HL-60 (cell line): ENCODE data around the gene NPAS1.

Experiments used
- DNase-seq, 2 experiments: peaks; one replicate each; pipeline ENCODE4 v3.0.0-alpha.2; 2010 to 2020; ENCODE audit warnings: low read depth in 1 of 2, low spot score in 1 of 2
- H3K27ac ChIP-seq: fragments of 250-450 bp; sonication (Bioruptor Pico); replicated peaks from 2 replicates; pipeline ENCODE4 v1.5.1; 2020; ENCODE audit warnings: mild to moderate bottlenecking, moderate library complexity
- H3K27me3 ChIP-seq: fragments of 250-450 bp; sonication (Bioruptor Pico); 2 replicates; pipeline ENCODE4 v1.5.1; 2021; ENCODE audit warnings: mild to moderate bottlenecking, moderate library complexity; ENCODE audit not compliant: insufficient read depth, poor library complexity, severe bottlenecking
- H3K4me3 ChIP-seq: replicated peaks from 2 replicates; pipeline ENCODE4 v1.5.1; 2011; ENCODE audit warnings: mild to moderate bottlenecking, control low read depth, low read length; ENCODE audit not compliant: insufficient read depth
- GABPA ChIP-seq: IDR thresholded peaks from 2 replicates; pipeline ENCODE4 v1.6.1; 2012; ENCODE audit warnings: low read depth
- POLR2AphosphoS5 ChIP-seq: IDR thresholded peaks from 2 replicates; pipeline ENCODE4 v1.6.1; 2012; ENCODE audit warnings: low read depth
- SPI1 ChIP-seq: IDR thresholded peaks from 2 replicates; pipeline ENCODE4 v1.6.1; 2012; ENCODE audit warnings: low read depth, mild to moderate bottlenecking, borderline replicate concordance
- TF ChIP-seq, protein P1 (sequence below): IDR thresholded peaks from one replicate; pipeline ENCODE4 v1.5.1; 2011; ENCODE audit warnings: low read length, control low read depth, inconsistent platforms; ENCODE audit not compliant: insufficient read depth
- TF ChIP-seq, protein P2 (sequence below): IDR thresholded peaks from 2 replicates; pipeline ENCODE4 v1.6.1; 2012; ENCODE audit warnings: low read depth; ENCODE audit not compliant: insufficient replicate concordance

The NPAS1 gene

DNA sequence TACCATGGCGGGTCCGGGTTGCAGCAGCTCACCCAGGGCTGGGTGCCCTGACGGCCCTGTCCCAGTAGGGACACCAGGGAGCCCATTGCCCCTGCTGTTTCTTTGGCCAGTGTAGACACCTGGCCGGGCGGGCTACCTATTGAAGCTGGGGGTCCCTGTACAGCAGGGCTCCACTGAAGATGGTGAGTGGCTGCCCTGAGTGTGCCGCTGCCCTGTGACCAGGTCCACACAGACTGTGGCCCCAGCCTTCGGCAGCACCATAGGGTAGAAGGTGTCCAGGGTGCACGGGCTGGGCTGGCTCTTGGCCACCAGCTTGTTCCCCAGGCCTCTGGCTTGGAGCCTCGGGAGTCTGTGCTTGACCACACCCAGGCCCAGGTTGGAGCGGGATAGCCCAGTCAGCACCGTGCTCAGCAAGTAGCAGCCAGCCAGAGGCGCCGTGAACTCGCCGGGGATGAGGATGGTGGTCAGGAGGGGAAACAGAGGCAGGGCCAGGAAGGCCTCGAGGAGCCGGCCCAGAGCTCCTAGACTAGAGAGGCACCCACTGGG is 25.4 kb upstream of the NPAS1 start:
- Histone ChIP-seq H3K27me3 (no peaks in the 10 kb centered on the region), H3K4me3 (no peak overlapping the region), H3K27ac (no peak overlapping the region)
- TF ChIP-seq POLR2AphosphoS5 (no peak), SPI1 (no peak), GABPA (no peak)
- TF ChIP-seq, protein P1, sequence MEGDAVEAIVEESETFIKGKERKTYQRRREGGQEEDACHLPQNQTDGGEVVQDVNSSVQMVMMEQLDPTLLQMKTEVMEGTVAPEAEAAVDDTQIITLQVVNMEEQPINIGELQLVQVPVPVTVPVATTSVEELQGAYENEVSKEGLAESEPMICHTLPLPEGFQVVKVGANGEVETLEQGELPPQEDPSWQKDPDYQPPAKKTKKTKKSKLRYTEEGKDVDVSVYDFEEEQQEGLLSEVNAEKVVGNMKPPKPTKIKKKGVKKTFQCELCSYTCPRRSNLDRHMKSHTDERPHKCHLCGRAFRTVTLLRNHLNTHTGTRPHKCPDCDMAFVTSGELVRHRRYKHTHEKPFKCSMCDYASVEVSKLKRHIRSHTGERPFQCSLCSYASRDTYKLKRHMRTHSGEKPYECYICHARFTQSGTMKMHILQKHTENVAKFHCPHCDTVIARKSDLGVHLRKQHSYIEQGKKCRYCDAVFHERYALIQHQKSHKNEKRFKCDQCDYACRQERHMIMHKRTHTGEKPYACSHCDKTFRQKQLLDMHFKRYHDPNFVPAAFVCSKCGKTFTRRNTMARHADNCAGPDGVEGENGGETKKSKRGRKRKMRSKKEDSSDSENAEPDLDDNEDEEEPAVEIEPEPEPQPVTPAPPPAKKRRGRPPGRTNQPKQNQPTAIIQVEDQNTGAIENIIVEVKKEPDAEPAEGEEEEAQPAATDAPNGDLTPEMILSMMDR = no peak
- TF ChIP-seq, protein P2, sequence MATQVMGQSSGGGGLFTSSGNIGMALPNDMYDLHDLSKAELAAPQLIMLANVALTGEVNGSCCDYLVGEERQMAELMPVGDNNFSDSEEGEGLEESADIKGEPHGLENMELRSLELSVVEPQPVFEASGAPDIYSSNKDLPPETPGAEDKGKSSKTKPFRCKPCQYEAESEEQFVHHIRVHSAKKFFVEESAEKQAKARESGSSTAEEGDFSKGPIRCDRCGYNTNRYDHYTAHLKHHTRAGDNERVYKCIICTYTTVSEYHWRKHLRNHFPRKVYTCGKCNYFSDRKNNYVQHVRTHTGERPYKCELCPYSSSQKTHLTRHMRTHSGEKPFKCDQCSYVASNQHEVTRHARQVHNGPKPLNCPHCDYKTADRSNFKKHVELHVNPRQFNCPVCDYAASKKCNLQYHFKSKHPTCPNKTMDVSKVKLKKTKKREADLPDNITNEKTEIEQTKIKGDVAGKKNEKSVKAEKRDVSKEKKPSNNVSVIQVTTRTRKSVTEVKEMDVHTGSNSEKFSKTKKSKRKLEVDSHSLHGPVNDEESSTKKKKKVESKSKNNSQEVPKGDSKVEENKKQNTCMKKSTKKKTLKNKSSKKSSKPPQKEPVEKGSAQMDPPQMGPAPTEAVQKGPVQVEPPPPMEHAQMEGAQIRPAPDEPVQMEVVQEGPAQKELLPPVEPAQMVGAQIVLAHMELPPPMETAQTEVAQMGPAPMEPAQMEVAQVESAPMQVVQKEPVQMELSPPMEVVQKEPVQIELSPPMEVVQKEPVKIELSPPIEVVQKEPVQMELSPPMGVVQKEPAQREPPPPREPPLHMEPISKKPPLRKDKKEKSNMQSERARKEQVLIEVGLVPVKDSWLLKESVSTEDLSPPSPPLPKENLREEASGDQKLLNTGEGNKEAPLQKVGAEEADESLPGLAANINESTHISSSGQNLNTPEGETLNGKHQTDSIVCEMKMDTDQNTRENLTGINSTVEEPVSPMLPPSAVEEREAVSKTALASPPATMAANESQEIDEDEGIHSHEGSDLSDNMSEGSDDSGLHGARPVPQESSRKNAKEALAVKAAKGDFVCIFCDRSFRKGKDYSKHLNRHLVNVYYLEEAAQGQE = no peak
- DNase-seq = no peak

GRCh38 chr19:46995492-46995891 is 24.1 kb upstream of the NPAS1 start:
- Histone ChIP-seq H3K27me3 (no peaks in the 10 kb centered on the region), H3K4me3 (no peak overlapping the region), H3K27ac (no peak overlapping the region)
- DNase-seq = no peak
- TF ChIP-seq, protein P2 = no peak
- TF ChIP-seq SPI1 (no peak), POLR2AphosphoS5 (no peak), GABPA (no peak)
- TF ChIP-seq, protein P1 = no peak

DNA sequence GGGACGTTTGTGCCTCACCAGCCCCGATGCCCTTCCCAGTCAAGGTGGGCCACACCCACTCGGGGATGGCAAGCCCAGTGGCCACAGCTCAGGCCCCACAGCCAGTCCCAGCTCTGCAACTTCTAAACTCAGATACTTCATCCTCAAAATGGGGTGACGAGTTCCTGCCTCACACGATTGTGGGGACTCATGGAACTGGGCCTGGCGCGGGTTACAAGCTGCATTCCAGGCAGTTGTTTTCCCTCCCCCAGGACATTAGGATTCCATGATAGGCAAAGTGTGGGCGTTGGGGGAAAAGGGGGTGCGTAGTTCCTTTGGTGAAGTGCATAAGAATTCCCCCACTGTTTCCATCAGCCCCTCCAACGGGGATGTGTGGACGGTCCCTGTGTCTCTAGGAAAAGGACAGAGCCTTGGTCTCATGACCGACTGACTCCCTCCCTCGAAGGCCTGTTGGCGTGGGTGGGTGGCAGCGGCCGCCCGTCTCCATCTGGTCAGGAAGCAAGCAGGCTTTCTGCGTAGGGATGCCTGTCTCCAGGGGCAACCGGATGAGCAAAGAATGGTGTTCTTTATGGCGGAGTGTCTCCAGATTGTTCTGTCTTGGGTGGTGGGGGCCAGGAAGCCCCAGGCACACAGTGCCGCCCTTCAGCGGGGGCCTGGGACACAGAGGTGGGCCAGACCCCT is 21.1 kb upstream of the NPAS1 start:
- TF ChIP-seq, protein P1 = no peak
- TF ChIP-seq POLR2AphosphoS5 = no peak
- DNase-seq = no peak
- Histone ChIP-seq H3K27me3 (peaks cover 10% of the 10 kb centered on the region), H3K4me3 (no peak overlapping the region), H3K27ac (no peak overlapping the region)
